Neural progenitor cell (in vitro differentiated cells): ENCODE data around the gene RCVRN.

Source experiments
- CTCF ChIP-seq: fragments of 200-600 bp; sonication (generic); IDR thresholded peaks from 2 replicates; pipeline ENCODE4 v1.5.1; 2017; ENCODE audit warnings: antibody characterized with exemption, mild to moderate bottlenecking
- EZH2 ChIP-seq: fragments of 200-600 bp; sonication (generic); IDR thresholded peaks from 2 replicates; pipeline ENCODE4 v1.6.1; 2017; ENCODE audit warnings: antibody characterized with exemption, mild to moderate bottlenecking, moderate library complexity
- EZH2phosphoT487 ChIP-seq: fragments of 200-600 bp; sonication (generic); IDR thresholded peaks from 2 replicates; pipeline ENCODE4 v1.6.1; 2017; ENCODE audit warnings: antibody characterized with exemption

DNA sequence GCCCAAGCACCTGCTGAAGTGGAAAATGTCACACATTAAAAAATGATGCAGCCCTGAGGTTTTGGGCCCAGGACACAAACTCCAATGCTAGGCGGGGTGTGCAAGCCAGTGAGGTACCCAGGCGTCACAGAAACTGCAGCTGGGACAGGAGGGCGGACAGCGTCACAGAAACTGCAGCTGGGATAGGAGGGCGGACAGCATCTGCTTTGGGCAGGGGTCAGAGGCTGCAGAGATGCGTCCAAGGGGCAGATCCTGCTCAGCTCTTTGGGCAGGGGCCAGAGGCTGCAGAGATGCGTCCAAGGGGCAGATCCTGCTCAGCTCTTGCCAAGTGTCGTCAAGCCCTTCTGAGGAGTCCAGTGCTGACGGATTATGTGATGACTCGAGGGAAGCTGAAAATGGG is 43.9 kb upstream of the RCVRN start:
- no peak for TF ChIP-seq CTCF
- no peak for TF ChIP-seq EZH2
- TF ChIP-seq EZH2phosphoT487: no peak
